OCI-LY7 (cell line): ENCODE data around the gene DNAJB11. TPM values are rescaled to one million over a fixed set of nuclear protein-coding genes. Genes with fewer than 3 reads are reported as not detected.

Experiments
- BruUV-seq: library from RNA; stranded (reverse); fragments of 400-500 nt; replicated peaks from 2 replicates; lab custom pipeline; 2021; lab: Mats Ljungman, UMichigan
- CTCF ChIA-PET: fragments of 300-600 bp; sonication (Branson Sonifier 250); formaldehyde crosslinking; loops from one replicate; lab custom pipeline; 2022; ENCODE audit warnings: antibody characterized with exemption; ENCODE audit not compliant: unreplicated experiment; lab: Charles Lee
- POLR2A ChIA-PET: fragments of 300-600 bp; sonication (Branson Sonifier 250); formaldehyde crosslinking; loops from one replicate; lab custom pipeline; 2022; ENCODE audit warnings: antibody characterized with exemption; lab: Charles Lee
- DNase-seq: peaks from one replicate; pipeline ENCODE4 v3.0.0-alpha.2; 2015; ENCODE audit warnings: low spot score
- H2AFZ ChIP-seq: fragments of 200-600 bp; sonication (generic), shearing (Covaris generic); 2 replicates; pipeline ENCODE4 v1.6.1; 2014; ENCODE audit warnings: mild to moderate bottlenecking, antibody characterized with exemption, low read length, moderate library complexity
- H3K27ac ChIP-seq: fragments of 200-600 bp; sonication (generic); 2 replicates; pipeline ENCODE4 v1.5.1; 2014; ENCODE audit warnings: mixed run types, low read depth, mild to moderate bottlenecking, moderate library complexity, low read length, inconsistent platforms; ENCODE audit not compliant: poor library complexity, severe bottlenecking
- H3K36me3 ChIP-seq: fragments of 200-600 bp; sonication (generic); 2 replicates; pipeline ENCODE4 v1.6.1; 2014; ENCODE audit warnings: mild to moderate bottlenecking, antibody characterized with exemption, low read length, moderate library complexity, mixed read lengths; ENCODE audit not compliant: insufficient read depth
- H3K4me1 ChIP-seq: fragments of 200-600 bp; sonication (generic); 2 replicates; pipeline ENCODE4 v1.5.1; 2014; ENCODE audit warnings: mild to moderate bottlenecking, low read length; ENCODE audit not compliant: insufficient read depth, poor library complexity, severe bottlenecking
- H3K4me2 ChIP-seq: fragments of 200-600 bp; sonication (generic); 2 replicates; pipeline ENCODE4 v1.6.1; 2014; ENCODE audit warnings: mild to moderate bottlenecking, low read length
- H3K4me3 ChIP-seq: fragments of 200-600 bp; sonication (generic); 2 replicates; pipeline ENCODE4 v1.5.1; 2014; ENCODE audit warnings: mild to moderate bottlenecking, low read depth, low read length; ENCODE audit not compliant: poor library complexity, severe bottlenecking
- H3K79me2 ChIP-seq: fragments of 200-600 bp; sonication (generic); 2 replicates; pipeline ENCODE4 v1.6.1; 2016; ENCODE audit warnings: low read depth, mild to moderate bottlenecking, low read length, moderate library complexity, mixed read lengths; ENCODE audit not compliant: insufficient read depth
- H3K9me2 ChIP-seq: fragments of 200-600 bp; sonication (generic); 2 replicates; pipeline ENCODE4 v1.6.1; 2016; ENCODE audit warnings: mild to moderate bottlenecking, low read length, mixed read lengths; ENCODE audit not compliant: insufficient read depth
- H3K9me3 ChIP-seq: fragments of 200-600 bp; sonication (generic); 2 replicates; pipeline ENCODE4 v1.6.1; 2014; ENCODE audit warnings: mild to moderate bottlenecking, mixed run types, low read length, mixed read lengths
- H4K20me1 ChIP-seq: fragments of 200-600 bp; sonication (generic); 2 replicates; pipeline ENCODE4 v1.6.1; 2014; ENCODE audit warnings: mild to moderate bottlenecking, antibody characterized with exemption, low read length, moderate library complexity, mixed read lengths; ENCODE audit not compliant: insufficient read depth
- EZH2phosphoT487 ChIP-seq: fragments of 200-600 bp; sonication (generic); IDR thresholded peaks from 2 replicates; pipeline ENCODE4 v1.6.1; 2018; ENCODE audit warnings: low read depth, borderline replicate concordance, mild to moderate bottlenecking, mixed run types, antibody characterized with exemption, low read length, moderate library complexity, mixed read lengths
- intact Hi-C: fragments of 100-400 bp; cut with micrococcal nuclease; formaldehyde crosslinking; loops from one replicate; pipeline ENCODE4 v1.10.0; 2022; ENCODE audit not compliant: unreplicated experiment
- total RNA-seq, 2 experiments: library from RNA; depleted of rRNA in 1 of 2; stranded (reverse); fragments of >200 nt in 1 of 2; shearing (Covaris generic) in 1 of 2; gene quantifications; 2 replicates each; pipeline ENCODE4 v1.2.3, GENCODE V29; 2014 to 2022
- TF ChIP-seq, protein P1 (sequence below): fragments of 200-600 bp; sonication (generic); conservative IDR thresholded peaks from 2 replicates; pipeline ENCODE4 v1.5.1; 2014; ENCODE audit warnings: mild to moderate bottlenecking, antibody characterized with exemption, low read length, moderate library complexity, mixed read lengths

DNAJB11 gene
- total RNA-seq, 2 experiments from 2014 or later = 61.1 to 73.0 TPM

DNA sequence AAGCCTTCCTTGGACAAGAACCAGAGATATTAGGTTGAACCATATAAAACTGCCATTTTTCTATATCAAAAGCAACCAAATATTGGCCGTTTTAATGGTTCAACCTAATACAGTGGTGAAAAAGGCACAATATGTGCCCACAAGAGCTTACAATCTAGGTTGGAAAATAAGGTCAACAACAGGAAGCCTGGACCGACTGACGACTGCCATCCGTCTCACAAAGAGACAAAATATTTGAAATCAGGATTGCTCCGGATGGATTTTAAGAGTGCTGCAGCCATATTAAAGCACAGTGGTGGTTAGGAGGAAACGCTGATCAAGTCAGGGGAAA lies 43.7 kb downstream of the DNAJB11 start:
- peak overlapping the region; percentile 35 for H3K4me3 ChIP-seq
- H3K9me2 ChIP-seq = no peaks in the 10 kb centered on the region
- intact Hi-C loops = loop anchor here (1.0 to 2.0 kb wide), 2 partner anchors 207 to 631 kb away; no protein-coding TSS in a partner anchor
- peak overlapping the region; percentile 62; the same call in 1 of the 2 replicates for H2AFZ ChIP-seq
- peaks cover 18% of the 10 kb centered on the region for H3K4me1 ChIP-seq
- no TSS peak for BruUV-seq
- TF ChIP-seq, protein P1, sequence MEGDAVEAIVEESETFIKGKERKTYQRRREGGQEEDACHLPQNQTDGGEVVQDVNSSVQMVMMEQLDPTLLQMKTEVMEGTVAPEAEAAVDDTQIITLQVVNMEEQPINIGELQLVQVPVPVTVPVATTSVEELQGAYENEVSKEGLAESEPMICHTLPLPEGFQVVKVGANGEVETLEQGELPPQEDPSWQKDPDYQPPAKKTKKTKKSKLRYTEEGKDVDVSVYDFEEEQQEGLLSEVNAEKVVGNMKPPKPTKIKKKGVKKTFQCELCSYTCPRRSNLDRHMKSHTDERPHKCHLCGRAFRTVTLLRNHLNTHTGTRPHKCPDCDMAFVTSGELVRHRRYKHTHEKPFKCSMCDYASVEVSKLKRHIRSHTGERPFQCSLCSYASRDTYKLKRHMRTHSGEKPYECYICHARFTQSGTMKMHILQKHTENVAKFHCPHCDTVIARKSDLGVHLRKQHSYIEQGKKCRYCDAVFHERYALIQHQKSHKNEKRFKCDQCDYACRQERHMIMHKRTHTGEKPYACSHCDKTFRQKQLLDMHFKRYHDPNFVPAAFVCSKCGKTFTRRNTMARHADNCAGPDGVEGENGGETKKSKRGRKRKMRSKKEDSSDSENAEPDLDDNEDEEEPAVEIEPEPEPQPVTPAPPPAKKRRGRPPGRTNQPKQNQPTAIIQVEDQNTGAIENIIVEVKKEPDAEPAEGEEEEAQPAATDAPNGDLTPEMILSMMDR = no peak
- no peak for TF ChIP-seq EZH2phosphoT487
- H3K36me3 ChIP-seq = no peaks in the 10 kb centered on the region
- H3K79me2 ChIP-seq = no peaks in the 10 kb centered on the region
- DNase-seq = no peak
- no peak overlapping the region for H3K27ac ChIP-seq
- POLR2A ChIA-PET = interaction anchor here (0.6 to 1.4 kb wide), 7 partner anchors 29 to 1478 kb away, joined by 3 to 6 read pairs (median 4); partner anchors contain the start of gene RFC4
- no peaks in the 10 kb centered on the region for H3K9me3 ChIP-seq
- CTCF ChIA-PET = interaction anchor here (0.6 to 1.3 kb wide), 6 partner anchors 11 to 1345 kb away, joined by 3 to 5 read pairs (median 3); no protein-coding TSS in a partner anchor
- no peaks in the 10 kb centered on the region for H4K20me1 ChIP-seq
- H3K4me2 ChIP-seq = peak overlapping the region; percentile 68

DNA sequence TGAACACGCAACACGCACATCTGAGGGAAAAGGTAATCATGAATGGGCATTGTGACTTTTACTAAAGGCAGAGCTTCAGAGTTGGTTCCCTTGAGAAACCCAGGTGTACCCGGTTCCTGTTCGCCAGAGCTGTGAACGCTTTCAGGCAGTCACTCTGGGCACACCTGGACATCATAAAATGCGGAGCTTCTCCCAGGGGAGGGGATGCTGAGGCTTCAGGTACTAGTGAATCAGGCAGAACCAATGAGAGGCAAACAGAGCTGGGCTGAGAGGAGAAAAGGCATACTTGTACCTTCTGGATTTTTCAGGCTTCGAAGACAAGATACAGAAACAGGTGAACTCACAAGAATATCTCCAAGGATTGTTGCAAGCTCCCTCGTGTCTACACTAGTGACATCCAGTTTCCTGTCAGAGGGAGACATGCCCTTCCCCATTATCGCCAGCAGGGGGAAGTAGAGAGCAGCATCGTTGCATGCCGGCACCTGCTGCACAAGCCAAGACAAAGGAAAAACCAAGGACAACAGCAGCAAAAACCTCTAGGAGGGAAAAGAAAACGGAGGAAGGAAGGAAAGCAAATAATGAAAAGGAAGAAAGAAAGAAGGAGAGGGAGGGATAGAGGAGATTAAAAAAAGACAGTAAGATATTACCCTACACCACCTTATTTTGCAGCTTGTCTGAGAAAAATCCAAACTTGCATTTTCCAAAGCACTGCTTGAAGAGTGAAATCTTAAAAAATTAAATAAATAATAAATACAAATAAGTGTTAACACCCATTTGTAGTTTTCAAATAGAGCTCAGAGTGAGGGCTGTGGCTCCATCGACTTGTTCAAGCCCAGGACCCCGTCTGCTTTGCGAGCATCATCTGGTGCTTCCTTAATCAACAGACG lies 44.3 kb downstream of the DNAJB11 start:
- peak; percentile 78 for DNase-seq
- Histone ChIP-seq H3K4me2 (peak overlapping the region; percentile 68), H3K27ac (no peak overlapping the region), H3K4me3 (peak overlapping the region; percentile 35), H3K4me1 (peaks cover 18% of the 10 kb centered on the region), H3K79me2 (no peaks in the 10 kb centered on the region), H3K36me3 (no peaks in the 10 kb centered on the region), H3K9me2 (no peaks in the 10 kb centered on the region), H3K9me3 (no peaks in the 10 kb centered on the region), H2AFZ (peak overlapping the region; percentile 62; the same call in 1 of the 2 replicates), H4K20me1 (no peaks in the 10 kb centered on the region)
- ChIA-PET CTCF (interaction anchor here (0.6 to 1.3 kb wide), 7 partner anchors 12 to 1345 kb away, joined by 3 to 5 read pairs (median 3); no protein-coding TSS in a partner anchor), POLR2A (interaction anchor here (0.6 to 1.4 kb wide), 8 partner anchors 11 to 1078 kb away, joined by 3 to 6 read pairs (median 4); partner anchors contain the start of gene RFC4)
- TF ChIP-seq, protein P1 = peak; percentile 99
- no peak for TF ChIP-seq EZH2phosphoT487
- no TSS peak for BruUV-seq
- intact Hi-C loops = loop anchor here (1.0 to 5.0 kb wide), 4 partner anchors 142 to 632 kb away; no protein-coding TSS in a partner anchor
